Right renal cortex interstitium (tissue), 3 donors: ENCODE results near the gene SERTAD4. TPM values are rescaled to one million over a fixed set of nuclear protein-coding genes. Genes with fewer than 3 reads are reported as not detected.
"Not testable (repeated sequence)": the region's sequence is repeated elsewhere in the genome, so short reads cannot be mapped to it uniquely, and the experiment has no call there.

Experiments
- DNase-seq, 3 donors: peaks; one replicate each; pipeline ENCODE4 v3.0.0-alpha.2; 2013; ENCODE audit warnings: low read depth in 3 of 3, low spot score in 2 of 3
- polyA plus RNA-seq, 3 donors: library from polyadenylated mRNA; unstranded; fragments of 120-200 nt; gene quantifications; one replicate each; pipeline ENCODE4 v1.2.1, GENCODE V29; 2013; ENCODE audit not compliant: insufficient read length in 3 of 3

SERTAD4 gene
- polyA plus RNA-seq, 3 donors = 3.9 to 4.9 (median 4.3) TPM

DNA sequence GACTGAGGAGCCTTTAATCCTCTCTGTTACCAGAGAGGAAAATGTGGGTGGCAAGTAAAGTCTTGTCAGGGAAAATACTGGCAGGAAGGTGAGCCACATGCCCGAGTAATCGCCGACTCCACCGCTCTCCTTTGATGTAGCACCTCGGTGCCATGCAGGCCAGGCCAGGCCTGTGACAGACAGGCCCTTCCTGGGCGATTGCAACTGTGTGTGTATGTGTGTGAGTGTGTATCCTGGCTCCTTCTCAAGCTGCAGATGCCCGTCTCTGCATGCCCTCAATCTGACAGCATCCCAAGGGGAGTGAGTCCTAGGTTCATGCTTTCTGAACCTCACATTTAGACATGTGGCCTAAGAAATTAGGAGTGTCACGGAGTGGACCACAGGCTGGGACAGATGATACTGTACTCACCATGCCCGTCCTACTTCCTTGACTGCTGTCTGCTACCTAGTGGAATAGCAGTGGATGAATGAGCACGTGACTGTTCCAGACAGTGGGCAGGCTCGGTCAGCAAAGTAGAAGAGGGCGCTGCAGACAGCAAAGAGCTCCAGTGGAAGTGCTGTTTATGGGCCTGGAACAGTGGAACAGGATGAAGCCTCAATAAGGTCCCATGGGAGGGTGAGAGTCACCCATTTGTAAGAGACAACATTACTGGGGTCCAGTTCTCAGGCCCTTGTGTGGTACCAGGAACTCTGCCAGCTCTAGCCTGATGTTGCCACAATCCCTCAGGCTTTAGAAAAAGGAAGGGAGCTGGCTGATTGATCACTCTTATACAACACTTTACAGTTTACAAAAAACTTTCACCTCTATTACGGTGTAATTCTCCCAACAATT, 25.3 kb downstream of the SERTAD4 start:
- DNase-seq = no peak

DNA sequence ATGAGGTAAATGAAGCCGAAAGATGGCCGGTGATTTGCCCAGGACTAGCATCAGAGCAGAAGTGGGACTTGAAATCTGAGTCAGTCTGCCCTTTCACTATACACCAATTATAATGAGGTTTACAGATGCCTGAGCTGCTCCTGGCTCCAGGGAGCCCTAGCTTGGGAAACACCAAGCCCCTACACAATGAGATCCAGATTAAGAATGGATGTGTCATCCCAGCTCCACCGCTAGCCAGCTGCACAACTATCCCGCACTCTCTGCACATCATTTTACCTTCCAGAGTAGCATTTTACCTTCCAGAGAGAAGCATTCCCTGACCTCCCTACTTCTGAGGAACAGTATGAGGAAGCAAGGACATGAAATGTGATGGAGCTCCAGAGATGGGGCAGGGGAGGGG, 27.0 kb downstream of the SERTAD4 start:
- DNase-seq = no peak

DNA sequence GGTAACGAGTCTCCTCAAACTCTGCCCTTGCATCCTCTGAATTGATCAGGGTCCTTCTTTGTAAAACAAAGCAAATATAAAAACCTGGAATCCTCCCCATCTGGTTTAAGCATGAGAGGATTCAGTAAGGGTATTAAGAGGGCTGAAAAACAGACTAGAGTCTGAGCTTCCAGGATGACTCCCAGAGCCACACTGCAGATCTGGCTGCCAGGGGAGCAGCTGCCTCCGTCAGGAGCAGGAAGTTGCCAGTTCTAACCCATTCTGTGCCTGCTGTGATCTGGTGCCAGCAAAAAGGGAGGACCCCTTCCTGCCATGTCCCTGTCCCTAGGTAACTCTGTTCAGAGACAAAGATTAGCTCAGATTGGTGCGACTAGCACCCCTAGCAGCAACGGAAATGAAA, 27.5 kb downstream of the SERTAD4 start:
- DNase-seq = no peak

DNA sequence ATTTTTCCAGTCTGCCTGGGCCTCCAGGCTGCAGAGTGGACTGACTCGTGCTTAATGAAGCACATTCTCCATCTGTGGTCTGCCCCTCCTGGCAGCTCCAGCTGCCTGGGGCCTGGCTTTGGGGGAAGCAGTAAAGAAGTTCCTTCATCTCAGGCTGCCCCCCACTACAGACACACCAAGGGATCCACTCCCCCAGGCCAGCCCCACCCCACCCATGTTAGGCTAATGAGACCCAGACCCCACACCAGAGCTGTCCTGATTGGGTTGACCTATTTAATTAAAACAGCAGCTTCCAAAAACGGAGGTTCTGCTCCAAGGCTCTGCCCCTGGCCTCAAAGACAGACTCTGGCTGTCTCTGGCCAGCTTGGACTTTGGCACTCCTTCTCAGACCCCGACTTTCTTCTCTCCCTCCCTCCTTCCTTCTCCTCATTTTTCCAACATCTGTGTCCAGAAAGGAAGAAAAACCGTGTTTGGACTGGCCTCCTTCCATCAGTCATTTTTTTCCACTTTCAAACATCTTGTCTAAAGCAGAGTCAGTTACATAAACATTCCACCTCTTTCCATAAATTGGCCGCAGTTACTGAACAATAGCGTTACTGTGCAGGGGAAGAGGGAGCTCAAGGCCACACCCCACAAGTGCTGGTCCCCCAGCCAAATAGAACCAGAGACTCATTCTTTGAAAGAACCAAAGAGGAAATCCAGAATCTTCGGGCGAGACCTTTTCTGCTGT, 29.7 kb downstream of the SERTAD4 start:
- DNase-seq = no peak

DNA sequence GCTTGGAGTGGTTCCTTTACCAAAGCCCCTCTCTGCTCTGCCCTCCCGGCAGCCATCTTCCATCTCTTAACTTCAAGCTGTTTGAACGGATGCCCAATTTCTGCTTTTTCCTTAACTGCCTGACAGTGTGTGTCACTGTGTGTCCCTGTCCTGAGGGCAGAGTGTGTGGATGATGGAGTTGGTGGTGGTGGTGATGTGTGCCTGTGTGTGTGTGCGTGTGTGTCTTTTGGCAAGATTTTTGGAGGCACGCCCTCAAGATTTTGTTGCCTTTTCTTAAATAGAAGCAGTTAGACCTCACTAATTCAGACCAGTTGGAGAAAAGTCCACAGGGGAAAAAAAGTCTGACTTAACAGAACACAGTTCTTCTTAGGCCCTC, 30.3 kb downstream of the SERTAD4 start:
- DNase-seq = no peak

GRCh38 chr1:210263963-210264362, 31.4 kb downstream of the SERTAD4 start:
- no peak for DNase-seq

DNA sequence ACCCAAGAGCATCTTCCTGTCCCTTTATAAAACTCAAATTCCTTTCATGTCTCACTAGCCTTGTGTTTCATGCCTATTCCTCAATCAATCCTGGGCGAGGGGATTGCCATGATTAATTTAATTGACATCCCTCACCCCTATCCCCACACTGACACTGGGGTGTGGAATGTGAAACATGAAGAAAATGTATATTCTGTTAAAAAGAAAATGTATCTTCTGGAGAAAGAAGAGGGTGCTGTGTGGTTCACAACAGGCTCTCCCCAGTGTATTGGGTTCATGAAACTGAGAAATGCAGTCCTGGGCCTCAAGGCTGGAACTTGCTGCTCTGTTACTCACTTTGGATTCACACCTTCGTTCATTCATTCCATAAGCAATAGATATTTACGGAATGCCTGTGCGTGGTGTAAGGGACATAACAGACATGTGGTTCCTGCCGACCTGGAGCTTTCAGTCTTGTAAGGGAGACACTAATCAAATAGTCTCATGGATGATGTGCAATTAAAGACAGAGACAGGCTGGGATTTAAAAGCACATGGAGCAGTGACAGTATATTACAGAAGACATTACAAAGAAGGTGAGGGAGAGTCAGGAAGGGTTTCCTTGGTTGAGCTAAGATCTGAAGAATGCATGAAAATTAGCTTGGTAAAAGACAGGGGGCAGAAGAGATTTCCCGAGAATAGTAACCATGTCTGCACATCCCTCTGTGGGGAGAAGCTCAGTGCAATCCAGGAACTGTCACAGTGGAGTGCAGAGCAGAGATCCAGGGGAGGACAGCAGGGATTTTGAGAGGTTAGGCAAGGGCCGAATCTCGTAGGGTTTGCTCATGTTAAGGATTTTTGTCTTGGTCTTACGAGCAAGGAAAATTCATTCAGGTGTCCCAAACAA, 32.1 kb downstream of the SERTAD4 start:
- no peak for DNase-seq

DNA sequence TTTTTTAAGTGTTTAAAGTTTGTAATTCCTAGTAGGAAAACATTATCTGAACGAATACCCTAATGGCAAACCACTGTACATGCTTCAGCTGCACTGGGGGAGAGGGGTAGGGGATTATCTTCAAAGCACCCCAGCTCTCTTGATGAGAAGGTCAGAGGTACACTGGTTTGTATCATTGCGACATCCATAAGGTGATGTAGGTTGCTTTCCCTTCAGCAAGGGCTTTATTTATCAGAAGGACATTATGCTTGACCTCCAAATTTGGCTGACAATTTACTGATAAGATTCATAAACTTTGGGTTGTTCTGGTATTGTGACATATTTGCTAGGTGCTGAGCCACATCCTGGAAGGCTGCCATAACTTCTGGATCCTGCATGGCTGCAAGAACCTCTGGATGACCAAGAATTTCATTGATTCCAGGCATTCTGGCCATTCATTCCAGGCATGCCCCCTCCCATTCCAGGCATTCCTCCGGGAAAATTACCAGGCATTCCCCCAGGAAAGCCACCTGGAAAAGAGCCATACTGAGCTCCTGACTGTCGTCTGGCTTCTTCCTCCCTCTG, 32.9 kb downstream of the SERTAD4 start:
- DNase-seq = not testable (repeated sequence)

DNA sequence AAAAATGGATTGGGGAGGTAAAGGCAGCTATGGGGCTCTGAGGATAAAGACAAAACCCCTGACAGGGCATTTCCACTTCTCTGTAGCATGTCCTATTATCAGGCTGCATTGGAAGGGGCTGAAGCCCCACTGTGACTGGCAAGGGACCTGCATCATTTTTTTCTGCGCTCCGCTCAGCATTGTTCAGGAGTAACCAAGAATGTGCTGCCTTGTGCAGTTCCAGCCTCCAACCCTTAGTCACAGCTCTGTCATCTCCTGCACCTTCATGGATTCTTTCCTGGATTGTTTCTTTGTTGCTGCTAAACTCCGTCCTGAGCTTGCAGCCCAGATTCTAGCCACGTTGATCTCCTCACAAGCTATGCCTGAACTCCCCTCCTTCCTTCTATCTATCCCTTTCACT, 37.4 kb downstream of the SERTAD4 start:
- DNase-seq = no peak

GRCh38 chr1:210272666-210273065, 40.1 kb downstream of the SERTAD4 start:
- DNase-seq = no peak

DNA sequence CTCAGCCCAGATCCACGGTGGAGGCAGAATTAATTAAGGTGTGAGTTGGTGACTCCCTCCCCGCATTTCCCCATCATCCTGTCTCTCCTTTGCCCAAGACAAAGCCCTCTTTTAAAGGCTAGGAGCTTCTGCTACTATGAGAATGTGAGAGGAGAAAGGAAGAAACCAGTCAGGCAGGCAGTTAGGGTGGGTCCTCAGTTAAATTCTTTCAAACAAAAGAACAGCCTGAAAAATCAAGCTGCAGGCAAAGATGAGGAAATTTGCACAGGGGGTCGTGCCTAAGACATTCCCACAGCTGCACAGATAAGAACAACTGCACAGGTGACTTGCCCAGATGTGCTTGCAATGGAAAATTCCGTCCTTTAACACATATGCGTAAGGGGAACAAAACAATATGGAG, 47.6 kb downstream of the SERTAD4 start:
- DNase-seq = no peak

- no peak for DNase-seq
Observed at GRCh38 chr1:210288116-210288515, 55.5 kb downstream of the SERTAD4 start.

DNA sequence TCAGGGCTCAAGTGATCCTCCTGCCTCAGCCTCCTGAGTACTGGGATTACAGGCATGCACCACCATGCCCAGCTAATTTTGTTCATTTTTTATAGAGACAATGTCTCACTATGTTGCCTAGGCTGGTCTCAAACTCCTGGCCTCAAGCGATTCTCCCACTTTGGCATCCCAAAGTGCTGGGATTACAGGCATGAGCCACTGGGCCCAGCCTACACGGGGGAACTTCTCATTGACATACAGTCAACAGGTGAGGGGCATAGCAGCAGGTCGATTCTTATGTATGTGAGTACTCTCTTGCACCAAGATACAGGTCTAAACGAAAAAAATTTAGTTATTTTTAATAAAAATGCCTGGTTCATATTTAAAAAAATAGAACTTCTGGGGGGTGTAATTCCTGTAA, 56.7 kb downstream of the SERTAD4 start:
- no peak for DNase-seq

DNA sequence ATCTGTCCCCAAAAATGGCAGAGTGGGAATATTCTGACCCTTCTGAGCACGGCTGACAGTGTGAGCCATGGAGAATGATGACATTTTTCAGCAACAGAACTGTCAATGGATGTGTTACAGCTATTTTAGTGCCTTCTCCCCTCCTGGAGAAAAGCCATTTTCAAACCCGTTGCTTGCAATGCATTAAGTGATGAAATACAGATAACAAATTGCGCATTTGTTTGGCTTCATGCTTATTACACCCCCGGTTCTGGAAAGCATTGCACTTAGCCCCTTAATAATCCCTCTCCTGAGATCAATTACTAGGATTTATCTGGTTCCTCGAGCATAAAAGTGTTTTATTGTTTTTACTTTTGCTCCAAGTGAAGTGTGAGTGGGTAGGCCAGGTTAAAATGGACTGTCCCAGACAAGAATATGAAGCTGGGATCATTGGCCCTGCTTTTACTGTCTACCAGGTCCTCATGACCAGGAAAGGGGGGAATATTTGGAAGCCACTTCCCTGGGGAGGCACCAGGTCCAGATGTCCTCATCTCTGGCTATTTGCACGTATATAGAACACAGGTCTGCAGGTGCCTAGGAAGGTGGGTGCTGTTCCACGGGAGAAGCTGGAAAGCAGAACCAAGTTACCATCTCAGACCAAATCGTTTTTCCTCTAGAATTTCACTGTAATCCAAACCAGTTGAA, 58.6 kb downstream of the SERTAD4 start:
- no peak for DNase-seq

DNA sequence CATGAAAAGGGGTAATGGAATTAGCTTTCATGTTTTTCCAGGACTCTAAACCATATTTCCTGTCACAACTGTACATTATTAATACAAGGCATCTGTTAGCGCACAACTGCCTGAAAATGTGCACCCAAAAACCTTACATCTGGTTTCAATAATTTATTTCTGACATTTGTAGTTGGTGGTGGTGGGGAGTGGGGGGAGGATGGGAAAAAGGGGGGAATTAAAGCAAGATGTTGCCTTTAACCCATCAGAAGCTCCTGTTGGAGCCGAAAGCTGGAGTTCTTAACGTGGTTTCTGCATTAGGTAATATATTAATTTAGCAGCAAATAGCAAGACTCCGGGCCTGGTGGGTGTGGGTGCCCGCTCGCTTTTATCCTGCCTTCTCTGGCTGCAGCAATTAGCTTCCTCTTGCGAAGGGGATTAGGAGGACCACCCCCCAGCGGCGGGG, 59.2 kb downstream of the SERTAD4 start:
- no peak for DNase-seq

GRCh38 chr1:210292231-210292871, 59.8 kb downstream of the SERTAD4 start:
- DNase-seq = peak in 1 of 3 donors; percentile 41

DNA sequence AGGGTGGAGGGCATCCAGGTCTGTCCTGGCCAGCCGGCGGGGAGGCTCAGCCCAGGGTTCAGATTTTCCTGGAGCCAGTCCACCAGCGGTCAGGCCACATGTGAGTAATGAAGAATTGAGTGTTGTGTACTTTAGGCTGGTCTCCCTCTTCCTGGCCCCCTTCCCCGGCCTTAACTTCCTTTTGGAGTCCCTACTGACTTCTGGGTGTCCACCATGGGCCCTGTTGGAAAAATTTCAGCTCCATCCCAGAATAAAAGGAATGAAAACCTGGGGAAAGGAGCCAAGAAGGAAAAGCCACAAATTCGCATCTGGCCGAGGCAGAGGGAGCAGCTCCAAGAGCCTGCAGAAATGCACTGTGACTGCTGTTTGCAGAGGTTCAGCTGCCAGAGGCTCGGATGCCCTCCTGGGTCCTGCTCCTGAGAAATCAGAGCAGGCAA, 60.6 kb downstream of the SERTAD4 start:
- DNase-seq = no peak

DNA sequence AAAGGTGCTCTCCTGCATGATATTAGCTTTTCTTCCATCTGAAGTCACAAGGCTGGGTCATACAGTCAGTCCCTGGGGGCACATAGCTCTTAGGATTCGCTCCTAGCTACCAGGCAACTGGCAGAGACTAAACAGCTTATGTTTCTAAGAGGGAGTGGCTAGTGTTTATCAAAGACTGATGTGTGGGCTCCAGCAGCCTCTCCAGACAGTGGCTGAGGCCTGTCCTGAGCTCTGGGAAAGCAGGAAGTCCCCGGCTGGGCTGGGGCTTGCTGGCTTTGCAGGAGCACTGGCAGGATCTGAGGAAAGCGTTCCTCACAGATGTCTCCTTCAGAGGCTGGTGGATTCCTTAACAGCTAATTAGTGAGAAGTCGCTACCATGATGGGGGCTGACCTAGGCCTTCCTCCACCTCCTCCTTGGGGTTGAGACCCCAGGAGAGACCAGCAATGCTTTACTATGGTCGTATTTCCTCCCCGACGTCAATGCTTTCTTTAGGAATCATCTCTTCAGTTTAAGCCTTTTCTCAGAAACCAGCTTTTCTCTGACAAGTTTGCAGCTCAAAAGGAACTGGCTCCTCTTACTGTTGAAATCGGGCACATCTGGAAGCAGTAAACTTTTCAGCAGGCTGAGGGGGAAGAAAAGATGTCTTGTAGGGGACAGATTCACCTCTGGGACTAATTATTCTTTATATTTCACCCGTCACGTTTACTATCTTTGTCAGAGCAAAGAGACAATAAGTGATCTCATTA, 62.6 kb downstream of the SERTAD4 start:
- DNase-seq = no peak
